ENCODE results near the gene ANAPC13. TPM values are rescaled to one million over a fixed set of nuclear protein-coding genes. Genes with fewer than 3 reads are reported as not detected.

ANAPC13 gene
- total and polyA plus RNA-seq, 7 experiments from 2014 or later: 21.2 to 110 (median 35.5) TPM

- peak overlapping the region; percentile 87 for H3K27ac ChIP-seq (ENCODE audit: low read depth, low read length)
- peaks cover 20 to 23% of the 10 kb centered on the region in 2 donors for H3K4me1 ChIP-seq (ENCODE audit: control insufficient read depth in 2 of 2, insufficient read depth in 2 of 2, low read length in 2 of 2)
- H3K27me3 ChIP-seq (ENCODE audit: control insufficient read depth in 2 of 2, insufficient read depth in 2 of 2, low read length in 2 of 2): no peaks in the 10 kb centered on the region
- Mint-ChIP-seq H3K9me3 (peaks cover 0 to 4% (median 0%) of the 10 kb centered on the region in 11 donors), H3K4me3 (peak overlapping the region; percentile 89 to 100 (median 99)), H3K4me1 (peaks cover 36 to 81% (median 75%) of the 10 kb centered on the region in 7 donors), H3K27ac (peak overlapping the region; percentile 94 to 100 (median 98)), H3K36me3 (peaks cover under 1 to 22% (median 13%) of the 10 kb centered on the region in 5 donors), H3K27me3 (no peaks in the 10 kb centered on the region)
- H3K9me3 ChIP-seq (ENCODE audit: control insufficient read depth in 2 of 3, low read length in 3 of 3): no peaks in the 10 kb centered on the region
- DNase-seq (peak in 7 of 9 donors; percentile 48 to 69 (median 61)), ATAC-seq (peak; percentile 24)
- CTCF ChIA-PET: interaction anchor here (1.8 kb wide), 1 partner anchor 11 kb away, joined by 7 read pairs; no protein-coding TSS in a partner anchor
- intact Hi-C loops (cut with micrococcal nuclease): loop anchor here (1.0 to 10.0 kb wide), 11 partner anchors 236 to 1764 kb away; partner anchors contain the start of genes RYK (in 2 of the 2), CDV3 (in 1 of the 2), NPHP3 (in 1 of the 2) and PCCB (in 1 of the 2)
- POLR2A ChIA-PET: interaction anchor here (0.7 to 2.0 kb wide), 7 partner anchors 8 to 913 kb away, joined by 3 to 6 read pairs (median 3); partner anchors contain the start of genes CDV3 and RYK
- H3K4me3 ChIP-seq (ENCODE audit: low read length): peak overlapping the region; percentile 84
- H3K36me3 ChIP-seq (ENCODE audit: control insufficient read depth in 2 of 3, insufficient read depth in 3 of 3, low read length in 3 of 3): peaks cover 0 to 20% (median 6%) of the 10 kb centered on the region in 3 experiments
Observed at GRCh38 chr3:134486577-134487041, 824 bp upstream of the ANAPC13 start.

DNA sequence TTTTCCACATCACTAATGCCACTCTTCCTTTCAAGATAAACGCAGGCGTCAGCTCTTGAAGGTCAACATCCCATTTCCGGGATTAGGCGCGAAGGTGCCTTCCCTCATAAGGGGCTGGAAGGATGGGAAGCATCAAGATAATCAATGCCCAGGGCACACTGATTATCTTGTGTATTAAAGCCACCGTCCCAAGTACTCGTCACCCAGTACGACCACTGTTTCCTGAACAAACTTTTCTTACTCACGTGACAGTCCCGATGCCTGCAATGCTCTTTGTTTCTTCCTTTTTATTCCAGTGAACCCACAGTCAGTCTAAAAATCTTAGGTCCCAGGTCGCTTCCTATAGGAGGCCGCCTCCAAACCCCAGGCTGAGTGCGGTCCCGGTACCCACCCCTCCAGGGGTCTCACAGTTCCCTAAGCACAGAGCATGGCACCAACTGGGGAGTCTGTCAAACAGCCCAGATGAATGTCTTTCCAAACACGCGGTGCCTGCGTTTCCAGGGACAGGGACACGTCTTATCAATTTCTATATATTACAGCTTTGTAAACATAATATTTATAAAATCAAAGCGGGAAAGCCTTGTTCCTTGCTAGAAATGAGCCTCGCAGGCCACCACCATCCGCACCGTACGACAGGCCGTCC is 589 bp downstream of the ANAPC13 start:
- Mint-ChIP-seq H3K9me3 (peaks cover 0 to 4% (median 0%) of the 10 kb centered on the region in 11 donors), H3K27ac (peak overlapping the region; percentile 94 to 100 (median 99)), H3K4me1 (peaks cover 36 to 74% (median 63%) of the 10 kb centered on the region in 7 donors), H3K4me3 (peak overlapping the region; percentile 89 to 100 (median 99)), H3K27me3 (no peaks in the 10 kb centered on the region), H3K36me3 (peaks cover 9 to 31% (median 16%) of the 10 kb centered on the region in 5 donors)
- H3K4me1 ChIP-seq (ENCODE audit: control insufficient read depth in 2 of 2, insufficient read depth in 2 of 2, low read length in 2 of 2): peaks cover 20 to 23% of the 10 kb centered on the region in 2 donors
- ATAC-seq (no peak), DNase-seq (peak in 1 of 9 donors; percentile 21)
- H3K4me3 ChIP-seq (ENCODE audit: low read length): peak overlapping the region; percentile 84
- ChIA-PET POLR2A (interaction anchor here (0.6 to 2.0 kb wide), 11 partner anchors 8 to 1712 kb away, joined by 3 to 6 read pairs (median 3); partner anchors contain the start of gene CDV3), CTCF (interaction anchor here (1.3 to 1.8 kb wide), 3 partner anchors 9 to 36 kb away, joined by 3 to 7 read pairs (median 3); no protein-coding TSS in a partner anchor)
- peak overlapping the region; percentile 87 for H3K27ac ChIP-seq (ENCODE audit: low read depth, low read length)
- H3K36me3 ChIP-seq (ENCODE audit: control insufficient read depth in 2 of 3, insufficient read depth in 3 of 3, low read length in 3 of 3): peaks cover 0 to 34% (median 14%) of the 10 kb centered on the region in 3 experiments
- intact Hi-C loops (cut with micrococcal nuclease): loop anchor here (1.0 to 10.0 kb wide), 11 partner anchors 273 to 1825 kb away; partner anchors contain the start of genes MSL2 (in 1 of the 2), PPP2R3A (in 1 of the 2), SRPRB (in 1 of the 2) and TOPBP1 (in 1 of the 2)
- no peaks in the 10 kb centered on the region for H3K9me3 ChIP-seq (ENCODE audit: control insufficient read depth in 2 of 3, low read length in 3 of 3)
- H3K27me3 ChIP-seq (ENCODE audit: control insufficient read depth in 2 of 2, insufficient read depth in 2 of 2, low read length in 2 of 2): no peaks in the 10 kb centered on the region

DNA sequence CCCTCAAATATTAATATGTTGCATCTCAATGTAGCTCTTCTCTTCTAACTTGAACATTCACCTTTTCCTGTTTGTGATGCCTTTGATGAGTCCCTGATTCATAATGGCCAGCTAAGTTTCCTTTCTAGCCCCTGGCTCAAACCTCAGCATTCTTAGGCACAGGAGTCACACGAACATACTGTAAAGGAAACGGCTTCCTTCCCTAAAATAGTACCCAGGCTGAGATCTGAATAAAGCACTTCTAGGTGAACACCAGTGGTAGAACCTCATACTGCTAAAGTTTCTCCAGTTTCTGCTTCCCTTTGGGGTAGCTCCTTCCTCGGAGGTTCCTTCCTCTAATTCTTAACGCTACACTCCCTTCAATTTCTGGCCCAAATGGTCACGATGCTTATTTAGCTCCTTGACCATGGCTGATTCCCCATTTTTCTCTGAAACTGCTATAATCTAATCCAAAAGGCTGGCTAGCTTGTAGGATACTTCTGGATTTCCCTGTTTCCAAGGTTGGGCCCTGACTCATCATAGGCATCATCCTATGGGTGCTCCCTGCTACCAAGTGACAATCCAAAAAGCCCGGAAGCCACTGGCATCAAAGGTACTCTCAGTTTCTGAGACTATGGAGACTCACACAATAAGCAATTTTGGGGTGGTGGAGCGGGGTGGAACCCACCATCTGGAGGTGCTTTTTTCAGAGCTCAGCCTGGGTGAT is 2.4 kb downstream of the ANAPC13 start:
- Histone ChIP-seq H3K9me3 (ENCODE audit: control insufficient read depth in 2 of 3, low read length in 3 of 3) (no peaks in the 10 kb centered on the region), H3K27ac (ENCODE audit: low read depth, low read length) (no peak overlapping the region), H3K36me3 (ENCODE audit: control insufficient read depth in 2 of 3, insufficient read depth in 3 of 3, low read length in 3 of 3) (peaks cover 6 to 47% (median 20%) of the 10 kb centered on the region in 3 experiments), H3K4me3 (ENCODE audit: low read length) (no peak overlapping the region), H3K4me1 (ENCODE audit: control insufficient read depth in 2 of 2, insufficient read depth in 2 of 2, low read length in 2 of 2) (peaks cover 20 to 23% of the 10 kb centered on the region in 2 donors), H3K27me3 (ENCODE audit: control insufficient read depth in 2 of 2, insufficient read depth in 2 of 2, low read length in 2 of 2) (no peaks in the 10 kb centered on the region)
- Mint-ChIP-seq H3K27me3 (no peaks in the 10 kb centered on the region), H3K4me1 (peaks cover 31 to 62% (median 47%) of the 10 kb centered on the region in 7 donors), H3K4me3 (peak overlapping the region; percentile 62 to 100 (median 94)), H3K36me3 (peaks cover 9 to 38% (median 20%) of the 10 kb centered on the region in 5 donors), H3K9me3 (peaks cover 0 to 4% (median 0%) of the 10 kb centered on the region in 11 donors), H3K27ac (peak overlapping the region in 8 of 9 donors; percentile 3 to 100 (median 56))
- intact Hi-C loops (cut with micrococcal nuclease): loop anchor here (10.0 kb wide), 2 partner anchors 559 to 1481 kb away; partner anchors contain the start of gene PPP2R3A (in 1 of the 2)
- ATAC-seq (no peak), DNase-seq (no peak)
- CTCF ChIA-PET: interaction anchor here (0.8 to 1.6 kb wide), 6 partner anchors 8 to 1765 kb away, joined by 3 to 10 read pairs (median 4); no protein-coding TSS in a partner anchor
- POLR2A ChIA-PET: no interaction called here

DNA sequence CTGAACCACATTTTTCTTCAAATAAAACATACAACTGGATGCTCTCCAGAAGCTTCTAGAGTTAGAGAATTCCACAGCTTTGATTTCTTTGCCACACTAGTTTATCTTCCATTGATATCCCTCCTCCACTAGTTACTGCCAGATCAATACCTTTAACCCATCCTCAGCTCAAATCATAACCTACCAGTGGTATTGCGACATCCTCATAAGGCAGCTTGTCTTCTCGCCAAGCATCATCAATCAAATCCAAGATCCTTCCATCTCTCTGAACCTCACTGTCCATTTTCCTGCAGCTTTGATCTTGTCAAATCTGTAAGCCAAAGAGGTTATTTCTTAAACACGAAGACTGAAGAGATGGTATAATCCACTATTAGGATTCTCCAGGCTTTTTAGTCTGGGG is 3.2 kb downstream of the ANAPC13 start:
- Histone ChIP-seq H3K27ac (ENCODE audit: low read depth, low read length) (no peak overlapping the region), H3K36me3 (ENCODE audit: control insufficient read depth in 2 of 3, insufficient read depth in 3 of 3, low read length in 3 of 3) (peaks cover 7 to 54% (median 20%) of the 10 kb centered on the region in 3 experiments), H3K27me3 (ENCODE audit: control insufficient read depth in 2 of 2, insufficient read depth in 2 of 2, low read length in 2 of 2) (no peaks in the 10 kb centered on the region), H3K9me3 (ENCODE audit: control insufficient read depth in 2 of 3, low read length in 3 of 3) (no peaks in the 10 kb centered on the region), H3K4me3 (ENCODE audit: low read length) (no peak overlapping the region), H3K4me1 (ENCODE audit: control insufficient read depth in 2 of 2, insufficient read depth in 2 of 2, low read length in 2 of 2) (peaks cover 16 to 21% of the 10 kb centered on the region in 2 donors)
- peaks cover 24 to 54% (median 40%) of the 10 kb centered on the region in 7 donors for H3K4me1 Mint-ChIP-seq
- ChIA-PET CTCF (interaction anchor here (1.2 to 1.6 kb wide), 3 partner anchors 9 to 10 kb away, joined by 3 to 10 read pairs (median 4); no protein-coding TSS in a partner anchor), POLR2A (no interaction called here)
- peak overlapping the region in 6 of 9 donors; percentile 3 to 68 (median 26) for H3K27ac Mint-ChIP-seq
- peaks cover 13 to 43% (median 20%) of the 10 kb centered on the region in 5 donors for H3K36me3 Mint-ChIP-seq
- peaks cover 0 to 4% (median 0%) of the 10 kb centered on the region in 11 donors for H3K9me3 Mint-ChIP-seq
- peak overlapping the region in 3 of 10 donors; percentile 12 to 35 (median 17) for H3K4me3 Mint-ChIP-seq
- ATAC-seq (no peak), DNase-seq (no peak)
- intact Hi-C loops (cut with micrococcal nuclease): loop anchor here (10.0 kb wide), 2 partner anchors 558 to 1482 kb away; partner anchors contain the start of gene PPP2R3A (in 1 of the 2)
- H3K27me3 Mint-ChIP-seq: no peaks in the 10 kb centered on the region

- H3K27ac ChIP-seq (ENCODE audit: low read depth, low read length): no peak overlapping the region
- no peaks in the 10 kb centered on the region for H3K9me3 ChIP-seq (ENCODE audit: control insufficient read depth in 2 of 3, low read length in 3 of 3)
- H3K4me1 Mint-ChIP-seq: peaks cover 18 to 42% (median 28%) of the 10 kb centered on the region in 7 donors
- no peak overlapping the region for H3K4me3 ChIP-seq (ENCODE audit: low read length)
- H3K27me3 Mint-ChIP-seq: no peaks in the 10 kb centered on the region
- H3K9me3 Mint-ChIP-seq: peaks cover 0 to 4% (median 0%) of the 10 kb centered on the region in 11 donors
- peak overlapping the region in 2 of 9 donors; percentile 26 to 44 for H3K27ac Mint-ChIP-seq
- CTCF ChIA-PET: interaction anchor here (0.9 to 1.7 kb wide), 2 partner anchors 10 to 69 kb away, joined by 3 to 4 read pairs; no protein-coding TSS in a partner anchor
- no peaks in the 10 kb centered on the region for H3K27me3 ChIP-seq (ENCODE audit: control insufficient read depth in 2 of 2, insufficient read depth in 2 of 2, low read length in 2 of 2)
- no peak for DNase-seq
- H3K36me3 Mint-ChIP-seq: peaks cover 13 to 52% (median 28%) of the 10 kb centered on the region in 5 donors
- ATAC-seq: no peak
- POLR2A ChIA-PET: no interaction called here
- H3K4me1 ChIP-seq (ENCODE audit: control insufficient read depth in 2 of 2, insufficient read depth in 2 of 2, low read length in 2 of 2): peaks cover 10 to 13% of the 10 kb centered on the region in 2 donors
- H3K36me3 ChIP-seq (ENCODE audit: control insufficient read depth in 2 of 3, insufficient read depth in 3 of 3, low read length in 3 of 3): peaks cover 12 to 65% (median 20%) of the 10 kb centered on the region in 3 experiments
- intact Hi-C loops (cut with micrococcal nuclease): loop anchor here (10.0 kb wide), 2 partner anchors 556 to 1484 kb away; partner anchors contain the start of gene PPP2R3A (in 1 of the 2)
- no peak overlapping the region for H3K4me3 Mint-ChIP-seq
Observed at GRCh38 chr3:134481166-134481565, 4.6 kb downstream of the ANAPC13 start.
